Nucleus accumbens (tissue), 56 donors: Measurements from ENCODE around the gene PCSK4.
"Not testable (repeated sequence)": the region's sequence is repeated elsewhere in the genome, so short reads cannot be mapped to it uniquely, and the experiment has no call there.

Experiments
- DNase-seq, 56 donors: peaks; one replicate each; lab custom pipeline; 2025; lab: John Stamatoyannopoulos, UW

The PCSK4 gene

GRCh38 chr19:1489463-1490310, 463 bp downstream of the PCSK4 start:
- DNase-seq = peak in 1 of 56 donors; percentile 51

- no peak for DNase-seq
Measured at GRCh38 chr19:1488282-1488601, 1.9 kb downstream of the PCSK4 start.

- DNase-seq = no peak
Measured at GRCh38 chr19:1487576-1488281, 2.4 kb downstream of the PCSK4 start.

GRCh38 chr19:1486720-1487575, 3.2 kb downstream of the PCSK4 start:
- DNase-seq = no peak

- no peak for DNase-seq
Measured at GRCh38 chr19:1483979-1484428, 6.1 kb downstream of the PCSK4 start.

- DNase-seq = no peak
Measured at GRCh38 chr19:1483131-1483978, 6.8 kb downstream of the PCSK4 start.

- DNase-seq = no peak
Measured at GRCh38 chr19:1482361-1483130, 7.6 kb downstream of the PCSK4 start.

GRCh38 chr19:1481893-1482360, 8.2 kb downstream of the PCSK4 start:
- no peak for DNase-seq

GRCh38 chr19:1481224-1481892, 8.8 kb downstream of the PCSK4 start:
- no peak for DNase-seq

- DNase-seq = peak; percentile 53 to 97 (median 86)
Measured at GRCh38 chr19:1478934-1479707, 11.0 kb downstream of the PCSK4 start, which contains the start of gene C19orf25. TSS of gene C19orf25 (minus strand) at chr19:1479215. CDS start at chr19:1478903, 312 bp downstream.

GRCh38 chr19:1477056-1477455, 13.1 kb downstream of the PCSK4 start:
- not testable (repeated sequence) for DNase-seq

GRCh38 chr19:1475751-1476437, 14.3 kb downstream of the PCSK4 start:
- no peak for DNase-seq

GRCh38 chr19:1474765-1475351, 15.3 kb downstream of the PCSK4 start:
- no peak for DNase-seq

- DNase-seq = peak in 51 of 56 donors; percentile 18 to 85 (median 55)
Measured at GRCh38 chr19:1474011-1474764, 16.0 kb downstream of the PCSK4 start.

GRCh38 chr19:1473085-1473851, 16.9 kb downstream of the PCSK4 start:
- DNase-seq = peak in 3 of 56 donors; percentile 35 to 57 (median 44)
